ENCODE results near the gene KIR3DL2.
A peak's percentile ranks its signal among the peaks of the same experiment; 100 is the strongest.

The KIR3DL2 gene

DNA sequence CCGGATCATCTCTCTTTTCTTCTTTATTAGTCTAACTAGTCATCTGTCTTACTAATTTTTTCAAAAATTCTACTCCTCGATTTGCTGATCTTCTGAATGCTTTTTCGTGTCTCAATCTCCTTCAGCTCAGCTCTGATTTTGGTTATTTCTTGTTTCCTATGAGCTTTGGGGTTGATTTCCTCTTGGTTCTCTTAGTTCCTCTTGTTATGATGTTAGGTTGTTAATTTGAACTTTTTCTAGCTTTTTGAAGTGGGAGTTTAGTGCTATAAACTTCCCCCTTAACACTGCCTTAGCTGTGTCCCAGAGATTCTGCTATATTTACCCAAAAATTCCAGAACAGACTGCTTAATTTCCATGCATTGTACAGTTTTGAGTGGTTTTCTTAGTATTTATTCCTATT, 27.2 kb downstream of the KIR3DL2 start:
- Histone ChIP-seq H2AFZ (ENCODE audit: low read length) (no peak overlapping the region), H3K9me3 (replicated peaks; ENCODE audit: insufficient read depth, low read length) (no peaks in the 10 kb centered on the region), H3K27me3 (replicated peaks; ENCODE audit: insufficient read depth, low read length) (peaks cover 81% of the 10 kb centered on the region), H3K9ac (ENCODE audit: low read length) (no peak overlapping the region), H3K79me2 (ENCODE audit: low read length) (no peaks in the 10 kb centered on the region), H3K4me2 (ENCODE audit: low read depth, low read length) (no peak overlapping the region), H4K20me1 (ENCODE audit: insufficient read depth, low read length) (no peaks in the 10 kb centered on the region), H3K36me3 (replicated peaks; ENCODE audit: insufficient read depth, low read length) (no peaks in the 10 kb centered on the region), H3K27ac (ENCODE audit: low read length) (no peak overlapping the region), H3K4me3 (ENCODE audit: low read length) (no peak overlapping the region), H3K9me2 (replicated peaks; ENCODE audit: insufficient read depth, low read length) (no peaks in the 10 kb centered on the region), H3F3A (ENCODE audit: insufficient read depth, low read length) (no peaks in the 10 kb centered on the region), H3K4me1 (ENCODE audit: low read length) (no peaks in the 10 kb centered on the region)
- TF ChIP-seq, protein P1, sequence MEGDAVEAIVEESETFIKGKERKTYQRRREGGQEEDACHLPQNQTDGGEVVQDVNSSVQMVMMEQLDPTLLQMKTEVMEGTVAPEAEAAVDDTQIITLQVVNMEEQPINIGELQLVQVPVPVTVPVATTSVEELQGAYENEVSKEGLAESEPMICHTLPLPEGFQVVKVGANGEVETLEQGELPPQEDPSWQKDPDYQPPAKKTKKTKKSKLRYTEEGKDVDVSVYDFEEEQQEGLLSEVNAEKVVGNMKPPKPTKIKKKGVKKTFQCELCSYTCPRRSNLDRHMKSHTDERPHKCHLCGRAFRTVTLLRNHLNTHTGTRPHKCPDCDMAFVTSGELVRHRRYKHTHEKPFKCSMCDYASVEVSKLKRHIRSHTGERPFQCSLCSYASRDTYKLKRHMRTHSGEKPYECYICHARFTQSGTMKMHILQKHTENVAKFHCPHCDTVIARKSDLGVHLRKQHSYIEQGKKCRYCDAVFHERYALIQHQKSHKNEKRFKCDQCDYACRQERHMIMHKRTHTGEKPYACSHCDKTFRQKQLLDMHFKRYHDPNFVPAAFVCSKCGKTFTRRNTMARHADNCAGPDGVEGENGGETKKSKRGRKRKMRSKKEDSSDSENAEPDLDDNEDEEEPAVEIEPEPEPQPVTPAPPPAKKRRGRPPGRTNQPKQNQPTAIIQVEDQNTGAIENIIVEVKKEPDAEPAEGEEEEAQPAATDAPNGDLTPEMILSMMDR (IDR thresholded peaks at IDR 0.05; ENCODE audit: low read length) = no peak
- TF ChIP-seq EZH2 (optimal IDR thresholded peaks at IDR 0.05; ENCODE audit: low read depth, low read length) (no peak), EZH2phosphoT487 (IDR thresholded peaks at IDR 0.05; ENCODE audit: low read length) (no peak)
- DNase-seq = no peak

DNA sequence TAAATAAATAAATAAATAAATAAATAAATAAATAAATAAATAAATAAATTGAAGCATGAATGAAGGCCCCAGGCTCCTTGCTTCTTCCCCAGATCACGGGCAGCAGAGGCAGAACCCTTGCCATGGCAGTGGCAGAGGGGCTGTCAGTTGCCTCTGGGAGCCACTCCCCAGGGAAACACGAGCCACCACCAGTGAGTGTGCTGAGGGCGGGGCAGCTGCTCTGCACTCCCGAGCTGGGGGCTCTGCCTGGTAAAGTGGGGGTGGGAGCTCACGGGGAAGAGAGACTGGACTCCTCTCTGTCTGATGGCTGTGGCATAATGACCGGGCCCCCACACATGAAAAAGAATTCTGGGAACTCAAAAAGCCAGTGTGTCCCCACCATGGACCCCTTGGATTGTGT, 31.6 kb downstream of the KIR3DL2 start:
- no peak for DNase-seq
- no peaks in the 10 kb centered on the region for H4K20me1 ChIP-seq (ENCODE audit: insufficient read depth, low read length)
- no peak overlapping the region for H2AFZ ChIP-seq (ENCODE audit: low read length)
- H3K9ac ChIP-seq (ENCODE audit: low read length) = no peak overlapping the region
- H3K4me3 ChIP-seq (ENCODE audit: low read length) = no peak overlapping the region
- no peak overlapping the region for H3K4me2 ChIP-seq (ENCODE audit: low read depth, low read length)
- H3K27me3 ChIP-seq (replicated peaks; ENCODE audit: insufficient read depth, low read length) = peaks cover 52% of the 10 kb centered on the region
- no peak for TF ChIP-seq EZH2 (optimal IDR thresholded peaks at IDR 0.05; ENCODE audit: low read depth, low read length)
- TF ChIP-seq, protein P1 (IDR thresholded peaks at IDR 0.05; ENCODE audit: low read length) = no peak
- TF ChIP-seq EZH2phosphoT487 (IDR thresholded peaks at IDR 0.05; ENCODE audit: low read length) = no peak
- no peaks in the 10 kb centered on the region for H3F3A ChIP-seq (ENCODE audit: insufficient read depth, low read length)
- no peaks in the 10 kb centered on the region for H3K9me3 ChIP-seq (replicated peaks; ENCODE audit: insufficient read depth, low read length)
- H3K4me1 ChIP-seq (ENCODE audit: low read length) = peaks cover 4% of the 10 kb centered on the region; the same call in 1 of the 2 replicates
- H3K79me2 ChIP-seq (ENCODE audit: low read length) = no peaks in the 10 kb centered on the region
- H3K9me2 ChIP-seq (replicated peaks; ENCODE audit: insufficient read depth, low read length) = no peaks in the 10 kb centered on the region
- no peaks in the 10 kb centered on the region for H3K36me3 ChIP-seq (replicated peaks; ENCODE audit: insufficient read depth, low read length)
- H3K27ac ChIP-seq (ENCODE audit: low read length) = no peak overlapping the region

DNA sequence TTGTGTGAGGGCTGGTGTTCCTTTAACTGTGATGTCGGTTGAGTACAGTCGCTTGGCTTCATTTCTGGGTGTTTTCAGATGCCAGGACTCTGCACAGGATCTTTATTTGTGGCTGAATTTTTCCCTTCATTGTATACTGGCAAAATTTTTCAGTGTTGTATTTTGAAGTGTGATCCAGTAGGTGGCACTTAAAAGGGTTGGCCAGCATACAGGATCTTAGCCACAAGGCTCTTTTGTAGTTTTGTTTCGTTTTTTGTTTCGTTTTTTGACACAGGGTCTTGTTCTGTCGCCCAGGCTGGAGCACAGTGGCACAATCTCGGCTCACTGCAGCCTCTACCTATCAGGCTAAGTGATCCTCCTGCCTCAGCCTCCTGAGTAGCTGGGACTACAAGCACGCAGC, 32.5 kb downstream of the KIR3DL2 start:
- H3K9me2 ChIP-seq (replicated peaks; ENCODE audit: insufficient read depth, low read length) = no peaks in the 10 kb centered on the region
- H3K9me3 ChIP-seq (replicated peaks; ENCODE audit: insufficient read depth, low read length) = no peaks in the 10 kb centered on the region
- 0 out of 2 replicates have a peak overlapping the region, but pooled peaks have one; percentile 50 for H3K4me3 ChIP-seq (ENCODE audit: low read length)
- H3F3A ChIP-seq (ENCODE audit: insufficient read depth, low read length) = no peaks in the 10 kb centered on the region
- H3K4me1 ChIP-seq (ENCODE audit: low read length) = peaks cover 4% of the 10 kb centered on the region; the same call in 1 of the 2 replicates
- TF ChIP-seq, protein P1 (IDR thresholded peaks at IDR 0.05; ENCODE audit: low read length) = peak; percentile 52
- no peak for TF ChIP-seq EZH2 (optimal IDR thresholded peaks at IDR 0.05; ENCODE audit: low read depth, low read length)
- H3K27ac ChIP-seq (ENCODE audit: low read length) = no peak overlapping the region
- peak overlapping the region; percentile 89 for H2AFZ ChIP-seq (ENCODE audit: low read length)
- H3K9ac ChIP-seq (ENCODE audit: low read length) = peak overlapping the region; percentile 26; the same call in 1 of the 2 replicates
- H4K20me1 ChIP-seq (ENCODE audit: insufficient read depth, low read length) = no peaks in the 10 kb centered on the region
- H3K36me3 ChIP-seq (replicated peaks; ENCODE audit: insufficient read depth, low read length) = no peaks in the 10 kb centered on the region
- peak; percentile 86 for DNase-seq
- H3K27me3 ChIP-seq (replicated peaks; ENCODE audit: insufficient read depth, low read length) = peaks cover 44% of the 10 kb centered on the region
- no peaks in the 10 kb centered on the region for H3K79me2 ChIP-seq (ENCODE audit: low read length)
- peak overlapping the region; percentile 90; the same call in 1 of the 2 replicates for H3K4me2 ChIP-seq (ENCODE audit: low read depth, low read length)

All from MM.1S (cell line).